GM12891 (cell line): ENCODE results near the gene CCDC142.
A peak's percentile ranks its signal among the peaks of the same experiment; 100 is the strongest.

ENCODE experiments used
- DNase-seq: peaks from one replicate; pipeline ENCODE4 v3.0.0; 2011; ENCODE audit warnings: low spot score; ENCODE audit not compliant: insufficient read length
- FAIRE-seq: peaks from 2 replicates; lab custom pipeline; 2011; peaks lifted over from hg19 to GRCh38; lab: Jason Lieb, UNC
- PAX5 ChIP-seq: IDR thresholded peaks from 2 replicates; pipeline ENCODE4 v1.6.1; 2011; ENCODE audit warnings: low read length, moderate library complexity, mild to moderate bottlenecking; ENCODE audit not compliant: insufficient read depth, severe bottlenecking
- POLR2A ChIP-seq: IDR thresholded peaks from 2 replicates; pipeline ENCODE4 v1.6.1; 2011; ENCODE audit warnings: low read depth, low read length, control low read depth
- POLR2AphosphoS5 ChIP-seq: IDR thresholded peaks from 2 replicates; pipeline ENCODE4 v1.6.1; 2011; ENCODE audit warnings: low read depth, low read length, control low read depth
- POU2F2 ChIP-seq: IDR thresholded peaks from 2 replicates; pipeline ENCODE4 v1.6.1; 2011; ENCODE audit warnings: low read depth, mild to moderate bottlenecking, control low read depth, low read length, moderate library complexity
- SPI1 ChIP-seq: IDR thresholded peaks from 2 replicates; pipeline ENCODE4 v1.6.1; 2011; ENCODE audit warnings: low read depth, low read length, control low read depth
- TAF1 ChIP-seq: IDR thresholded peaks from 2 replicates; pipeline ENCODE4 v1.6.1; 2011; ENCODE audit warnings: low read depth, low read length, control low read depth

The CCDC142 gene

DNA sequence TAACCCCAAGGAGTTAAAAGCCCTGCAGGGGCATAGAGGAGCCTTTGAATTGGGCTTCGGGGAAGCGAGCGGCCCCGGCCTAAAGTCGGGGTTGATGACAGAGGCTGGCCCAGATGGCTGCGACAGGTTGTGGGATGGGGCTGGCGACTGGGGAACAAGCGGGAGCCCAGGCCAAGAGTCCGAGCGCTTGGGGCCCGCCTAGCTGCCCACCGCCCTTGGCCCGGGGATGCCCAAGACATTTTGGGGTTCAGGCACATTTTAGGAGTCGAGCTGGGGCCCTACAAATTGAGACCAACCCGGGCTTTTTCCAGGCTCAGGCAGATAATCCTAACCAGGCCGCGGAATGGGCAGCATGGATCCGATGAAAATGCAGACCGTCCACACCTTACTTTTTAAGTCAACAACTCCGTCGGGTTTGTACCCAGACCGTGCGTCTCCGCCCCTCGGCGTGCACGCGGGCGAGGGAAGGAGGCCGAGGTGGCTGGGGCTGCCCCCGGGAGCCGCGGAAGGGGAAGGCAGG, 41.6 kb downstream of the CCDC142 start:
- no peak for TF ChIP-seq POLR2AphosphoS5
- DNase-seq (no peak), FAIRE-seq (no peak)

DNA sequence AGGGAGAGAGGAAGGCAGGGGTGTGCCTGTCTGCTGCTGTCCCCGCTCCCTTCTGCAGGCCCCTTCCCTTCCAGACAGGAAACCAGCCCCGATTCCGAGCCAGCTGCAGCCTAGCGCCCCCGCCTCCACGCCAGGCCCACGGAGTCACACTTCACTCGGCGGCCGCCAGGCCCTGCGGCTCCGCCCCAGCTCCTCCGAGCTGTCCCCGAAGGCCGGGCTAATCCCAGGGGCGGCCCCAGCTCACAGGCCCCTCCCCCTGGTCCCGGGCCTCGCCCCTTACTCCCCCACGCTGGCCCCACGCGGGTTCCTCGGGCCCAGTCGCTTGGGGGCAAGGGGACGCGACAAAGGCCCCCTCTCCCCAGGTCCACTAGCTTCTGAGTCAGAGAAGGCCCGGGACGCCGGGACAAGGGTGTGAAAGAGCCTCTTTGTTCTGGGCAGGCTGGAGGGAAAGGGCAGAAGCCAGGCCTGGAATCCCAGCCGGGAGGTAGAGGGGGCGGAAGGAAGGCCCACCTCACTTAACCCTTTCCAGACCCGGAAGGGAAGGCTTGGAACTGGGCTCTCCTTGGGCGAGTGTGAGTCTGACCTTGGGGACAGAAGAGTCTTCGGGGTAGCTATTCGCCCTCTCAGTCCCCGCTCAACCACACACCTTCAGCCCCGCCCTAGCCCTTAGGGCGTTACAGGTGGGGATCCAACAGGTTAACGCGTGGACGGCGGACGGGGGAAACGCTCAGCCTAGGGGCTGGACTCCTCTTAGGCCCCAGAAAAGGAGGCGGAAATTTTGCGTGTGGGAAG, 42.2 kb downstream of the CCDC142 start:
- TF ChIP-seq TAF1 (no peak), PAX5 (no peak), POLR2AphosphoS5 (0 out of 2 replicates have a peak, but pooled peaks have one; percentile 27), POLR2A (peak; percentile 44; the same call in 1 of the 2 replicates), POU2F2 (no peak), SPI1 (no peak)
- FAIRE-seq (peak; percentile 84), DNase-seq (peak; percentile 98)

DNA sequence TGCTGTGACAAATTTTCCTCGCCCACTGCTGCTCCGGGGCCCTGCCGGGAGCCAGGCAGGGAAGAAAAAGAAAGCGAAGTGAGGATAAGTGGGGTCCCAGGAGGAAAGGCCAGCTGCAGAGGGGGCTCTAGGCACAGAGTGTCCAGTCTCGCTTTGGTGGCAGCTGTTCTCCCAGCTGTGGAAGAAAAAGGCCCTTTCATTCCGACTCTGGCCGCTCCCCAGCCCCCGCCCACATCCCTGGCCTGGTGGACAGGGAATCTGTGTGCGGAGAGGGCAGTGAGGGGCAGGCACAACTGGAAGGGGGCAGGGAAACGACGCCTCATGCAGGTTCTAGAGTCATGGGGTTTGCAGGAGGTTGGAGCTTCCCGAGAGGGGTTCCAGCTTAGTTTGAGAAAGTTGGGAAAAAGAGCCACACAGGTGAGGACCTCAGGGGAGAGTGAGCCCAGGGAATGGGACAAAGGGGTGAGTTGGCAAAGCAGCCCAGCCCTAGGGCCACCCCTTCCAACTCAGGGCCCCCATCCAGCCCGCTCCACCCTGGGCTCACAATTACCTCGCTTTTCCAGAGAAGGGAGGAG, 42.9 kb downstream of the CCDC142 start:
- DNase-seq, result no peak
- TF ChIP-seq PAX5 (no peak), POU2F2 (no peak), POLR2A (no peak), TAF1 (no peak), POLR2AphosphoS5 (no peak), SPI1 (no peak)
- FAIRE-seq, result no peak

DNA sequence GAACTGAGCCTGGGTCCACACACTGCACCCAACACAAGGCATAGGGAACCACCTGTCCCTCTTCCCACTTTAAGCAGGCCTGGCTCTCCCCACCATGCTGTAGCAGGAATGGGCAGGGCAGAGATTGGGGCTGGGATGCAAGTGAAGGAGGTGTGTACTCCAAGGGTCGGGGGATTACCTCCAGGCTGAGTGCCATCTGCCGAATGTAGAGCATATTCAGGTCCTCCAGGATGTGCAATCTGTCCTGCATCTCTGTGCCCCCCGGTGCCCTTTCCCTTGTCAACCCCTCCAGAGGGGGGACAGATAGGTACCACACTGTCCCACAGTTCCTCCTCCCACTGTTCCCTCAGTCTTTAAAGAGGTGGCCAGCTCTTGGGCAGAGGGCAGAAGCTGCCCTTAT, 43.4 kb downstream of the CCDC142 start:
- no peak for DNase-seq
- peak; percentile 66 for FAIRE-seq
- TF ChIP-seq POU2F2 (no peak), PAX5 (no peak), SPI1 (no peak), POLR2A (no peak), TAF1 (no peak), POLR2AphosphoS5 (no peak)

DNA sequence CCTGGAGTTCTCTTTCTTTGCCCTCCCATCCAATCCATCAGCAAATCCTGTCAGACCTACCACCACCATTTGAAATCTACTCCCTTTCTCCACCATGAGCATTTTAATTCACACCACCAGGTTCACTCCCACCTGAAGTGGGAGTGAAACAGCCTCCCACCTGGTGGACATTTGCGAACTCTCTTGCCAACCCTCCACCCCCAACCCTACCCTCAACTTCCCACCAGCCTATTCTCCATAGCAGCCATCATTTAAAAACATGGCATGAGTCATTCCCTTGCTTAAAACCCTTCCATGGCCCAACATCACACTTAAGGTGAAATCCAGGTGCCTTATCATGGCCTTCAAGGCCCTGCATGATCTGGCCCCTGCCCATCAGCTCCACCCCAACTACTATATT, 44.5 kb downstream of the CCDC142 start:
- DNase-seq (no peak), FAIRE-seq (peak; percentile 13)
- no peak for TF ChIP-seq PAX5
- TF ChIP-seq POLR2AphosphoS5, result no peak
- no peak for TF ChIP-seq TAF1
- TF ChIP-seq POU2F2, result no peak
- no peak for TF ChIP-seq POLR2A
- TF ChIP-seq SPI1, result no peak

DNA sequence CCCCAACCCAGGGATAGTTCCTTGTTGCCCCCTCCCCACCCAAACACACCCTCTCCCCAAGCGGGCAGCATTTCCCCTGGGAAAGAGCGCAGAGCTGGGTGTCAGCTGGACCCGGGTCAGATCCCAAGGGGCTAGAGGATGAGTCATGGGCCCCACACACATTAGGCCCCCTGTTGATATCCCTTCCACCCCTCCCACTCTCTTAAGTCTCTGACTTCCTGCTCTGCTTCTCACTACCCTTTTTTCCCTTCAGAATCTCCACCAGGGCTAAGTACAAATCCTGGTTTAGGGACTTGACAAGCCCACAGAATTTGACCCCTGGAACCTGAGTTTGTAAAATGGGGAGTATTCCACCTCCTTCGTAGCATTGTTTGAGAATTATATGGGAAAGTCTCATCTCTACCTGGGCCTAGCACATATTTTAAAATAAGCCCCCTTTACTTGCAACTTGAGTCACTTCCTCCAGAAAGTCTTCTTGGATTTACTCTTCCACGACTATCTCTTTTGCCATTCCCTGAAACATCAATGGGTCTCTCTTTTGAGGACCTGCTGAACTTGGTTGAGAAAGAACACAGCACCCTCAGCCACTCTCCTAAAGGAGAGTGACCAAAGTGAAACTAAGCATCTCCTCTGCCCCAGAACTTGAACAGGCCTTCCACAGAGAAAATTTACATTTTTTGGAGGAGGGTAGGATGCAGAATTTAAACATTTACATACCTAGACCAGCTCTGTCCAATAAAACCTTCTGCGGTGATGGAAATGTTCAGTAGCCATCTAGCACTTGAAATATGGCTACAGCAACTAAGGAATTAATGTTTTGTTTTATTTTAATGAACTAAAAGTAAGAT, 45.7 kb downstream of the CCDC142 start:
- TF ChIP-seq POLR2AphosphoS5, result no peak
- no peak for TF ChIP-seq TAF1
- TF ChIP-seq SPI1, result peak; percentile 54
- FAIRE-seq (no peak), DNase-seq (peak; percentile 49)

DNA sequence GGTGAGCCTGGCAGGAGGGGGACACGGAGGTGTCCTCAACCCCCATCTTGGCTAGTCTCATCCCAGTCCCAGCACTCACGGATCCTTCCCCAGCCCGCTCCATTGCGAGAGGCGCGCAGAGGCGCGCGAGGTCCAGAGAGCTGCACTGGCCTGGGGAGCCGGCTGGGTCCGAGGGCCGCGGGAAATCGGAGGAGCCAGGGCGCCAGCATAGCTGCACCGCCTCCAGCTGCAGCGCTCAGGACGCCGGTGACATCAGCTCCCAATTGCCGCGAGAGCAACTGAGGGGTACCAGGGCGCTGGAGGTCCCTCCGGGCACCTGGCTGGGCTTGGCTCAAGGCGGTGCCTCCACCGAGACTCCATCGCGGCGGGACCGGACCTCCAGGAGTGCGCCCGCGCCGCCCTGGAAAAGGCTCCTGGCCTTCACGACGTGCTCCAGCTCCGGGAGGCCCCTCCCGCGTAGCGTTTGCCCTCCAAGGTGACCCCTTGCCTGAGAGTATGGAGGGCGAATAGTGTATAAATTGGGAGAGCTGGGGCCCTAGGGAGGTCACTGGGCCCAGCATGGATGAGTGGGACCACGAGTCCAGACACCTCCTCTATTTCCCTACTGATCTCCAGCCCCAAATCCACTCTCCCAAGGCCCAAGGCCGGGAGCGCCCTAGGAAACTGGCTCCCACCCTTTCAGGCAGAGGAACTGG, 46.5 kb downstream of the CCDC142 start:
- DNase-seq (no peak), FAIRE-seq (no peak)
- TF ChIP-seq POLR2AphosphoS5 (no peak), POU2F2 (no peak), POLR2A (no peak), SPI1 (no peak)

DNA sequence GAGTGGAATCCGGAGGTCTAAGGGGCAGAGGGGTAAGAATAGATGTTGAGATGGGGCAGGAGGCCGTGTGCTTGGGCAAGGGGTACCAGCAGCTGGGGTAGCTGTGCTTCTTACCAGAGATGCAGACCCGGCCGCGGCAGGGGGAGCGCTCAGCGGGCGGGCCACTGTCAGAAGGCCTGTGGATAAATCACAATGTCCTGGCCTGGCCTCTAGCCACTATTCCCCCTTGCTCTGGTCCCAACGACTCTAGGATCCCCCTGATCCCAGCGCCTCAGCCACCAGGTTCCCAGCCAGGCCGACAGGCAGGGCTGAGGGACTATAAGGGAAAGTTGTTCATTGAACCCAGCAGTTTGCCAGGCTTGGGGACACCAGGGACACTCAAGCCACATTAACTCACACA, 52.3 kb downstream of the CCDC142 start:
- DNase-seq, result no peak
- no peak for TF ChIP-seq POLR2AphosphoS5
- TF ChIP-seq SPI1, result no peak
- FAIRE-seq, result no peak
